GM23338 (cell line): Measurements from ENCODE around the gene FLNA. TPM values are rescaled to one million over a fixed set of nuclear protein-coding genes. Genes with fewer than 3 reads are reported as not detected.

ENCODE experiments used
- ATAC-seq: fragments of 200-7000 bp; cut with Tn5 transposase; 3 replicates; pipeline ENCODE4 v1.9.1; 2020
- DNase-seq: peaks from one replicate; pipeline ENCODE4 v3.0.0-alpha.2; 2015; ENCODE audit warnings: low spot score
- H2AFZ ChIP-seq: fragments of 200-600 bp; sonication (generic); 2 replicates; pipeline ENCODE4 v1.8.0; 2016; ENCODE audit warnings: antibody characterized with exemption, mild to moderate bottlenecking, moderate library complexity
- H3F3A ChIP-seq: fragments of 200-600 bp; sonication (generic); replicated peaks from 2 replicates; pipeline ENCODE4 v1.8.0; 2017; ENCODE audit warnings: antibody characterized with exemption, mixed run types, low read depth
- H3K27ac ChIP-seq: fragments of 200-600 bp; sonication (generic); 2 replicates; pipeline ENCODE4 v1.6.1; 2016; ENCODE audit warnings: low read depth
- H3K27me3 ChIP-seq: fragments of 200-600 bp; sonication (generic); 2 replicates; pipeline ENCODE4 v1.8.0; 2016; ENCODE audit warnings: mild to moderate bottlenecking, mixed run types, moderate library complexity; ENCODE audit not compliant: insufficient read depth
- H3K36me3 ChIP-seq: fragments of 200-600 bp; sonication (generic); 2 replicates; pipeline ENCODE4 v1.8.0; 2016; ENCODE audit warnings: mild to moderate bottlenecking; ENCODE audit not compliant: insufficient read depth
- H3K4me1 ChIP-seq: fragments of 200-600 bp; sonication (generic); 2 replicates; pipeline ENCODE4 v1.8.0; 2016; ENCODE audit warnings: mild to moderate bottlenecking, moderate library complexity; ENCODE audit not compliant: insufficient read depth
- H3K4me2 ChIP-seq: fragments of 200-600 bp; sonication (generic); 2 replicates; pipeline ENCODE4 v1.7.1; 2017; ENCODE audit warnings: mixed run types
- H3K4me3 ChIP-seq: fragments of 200-600 bp; sonication (generic); 2 replicates; pipeline ENCODE4 v1.6.1; 2016; ENCODE audit warnings: mixed run types
- H3K79me2 ChIP-seq: fragments of 200-600 bp; sonication (generic); replicated peaks from 2 replicates; pipeline ENCODE4 v1.8.0; 2017; ENCODE audit warnings: mild to moderate bottlenecking; ENCODE audit not compliant: insufficient read depth
- H3K9me2 ChIP-seq: fragments of 200-600 bp; sonication (generic); 2 replicates; pipeline ENCODE4 v1.8.0; 2017; ENCODE audit not compliant: insufficient read depth
- H4K20me1 ChIP-seq: fragments of 200-600 bp; sonication (generic); replicated peaks from 2 replicates; pipeline ENCODE4 v1.8.0; 2017; ENCODE audit warnings: mild to moderate bottlenecking; ENCODE audit not compliant: insufficient read depth
- H3K27ac Mint-ChIP-seq: 2 replicates; pipeline ENCODE4 v1.8.0; 2020; ENCODE audit warnings: inconsistent platforms, mild to moderate bottlenecking, moderate library complexity, mixed read lengths
- H3K27me3 Mint-ChIP-seq: 3 replicates; pipeline ENCODE4 v1.8.0; 2022; ENCODE audit warnings: low read depth, mild to moderate bottlenecking, moderate library complexity, mixed read lengths, inconsistent platforms; ENCODE audit not compliant: insufficient read depth, poor library complexity
- H3K36me3 Mint-ChIP-seq: 3 replicates; pipeline ENCODE4 v1.8.0; 2021; ENCODE audit warnings: low read depth, mild to moderate bottlenecking, inconsistent platforms, moderate library complexity, mixed read lengths
- H3K4me1 Mint-ChIP-seq: 3 replicates; pipeline ENCODE4 v1.8.0; 2020; ENCODE audit warnings: mild to moderate bottlenecking, inconsistent platforms, mixed read lengths
- H3K4me3 Mint-ChIP-seq: 3 replicates; pipeline ENCODE4 v1.8.0; 2021; ENCODE audit warnings: moderate library complexity, mild to moderate bottlenecking, inconsistent platforms, mixed read lengths
- H3K9me3 Mint-ChIP-seq: 3 replicates; pipeline ENCODE4 v1.8.0; 2020; ENCODE audit warnings: moderate library complexity, mild to moderate bottlenecking, inconsistent platforms, mixed read lengths
- CTCF ChIP-seq, 2 experiments: fragments of 200-600 bp in 1 of 2; sonication (generic) in 1 of 2; conservative IDR thresholded peaks; 2 replicates each; pipeline versions ENCODE4 v1.5.1 to v1.6.1; 2016 to 2017; ENCODE audit warnings: antibody characterized with exemption in 2 of 2, low read depth in 2 of 2, mild to moderate bottlenecking in 2 of 2, moderate library complexity in 1 of 2
- EZH2 ChIP-seq: fragments of 200-600 bp; sonication (generic); IDR thresholded peaks from one replicate; pipeline ENCODE4 v1.8.0; 2017; ENCODE audit warnings: antibody characterized with exemption, mild to moderate bottlenecking, low read depth; ENCODE audit not compliant: unreplicated experiment
- NANOG ChIP-seq: IDR thresholded peaks from 2 replicates; pipeline ENCODE4 v1.6.1; 2016; ENCODE audit warnings: antibody characterized with exemption, borderline replicate concordance
- REST ChIP-seq: IDR thresholded peaks from one replicate; pipeline ENCODE4 v1.6.1; 2018; ENCODE audit warnings: antibody characterized with exemption; ENCODE audit not compliant: unreplicated experiment
- ZNF114 ChIP-seq: fragments of 250-450 bp; sonication (Bioruptor Pico); IDR thresholded peaks from 2 replicates; pipeline ENCODE4 v1.5.0; 2020; ENCODE audit warnings: mild to moderate bottlenecking, moderate library complexity
- ZNF331 ChIP-seq: fragments of 250-450 bp; sonication (Bioruptor Pico); IDR thresholded peaks from 2 replicates; pipeline ENCODE4 v1.5.0; 2020; ENCODE audit warnings: low read depth, mild to moderate bottlenecking, moderate library complexity
- ZNF462 ChIP-seq: fragments of 250-450 bp; sonication (Bioruptor Pico); IDR thresholded peaks from 2 replicates; pipeline ENCODE4 v1.5.0; 2020; ENCODE audit warnings: mild to moderate bottlenecking, moderate library complexity
- polyA plus RNA-seq: library from polyadenylated mRNA; unstranded; fragments of >200 nt; fragmentation: Nextera tagmentation; extraction: Ambion mirVana; gene quantifications from 2 replicates; pipeline ENCODE4 v1.2.1, GENCODE V29; 2016
- total RNA-seq: library from RNA; depleted of rRNA; stranded (reverse); fragments of >200 nt; shearing (Covaris generic); gene quantifications from 2 replicates; pipeline ENCODE4 v1.2.3, GENCODE V29; 2014

The FLNA gene
- total and polyA plus RNA-seq, 2 experiments from 2014 or later = 579 to 1,445 TPM

GRCh38 chrX:154403192-154403591 lies 28.8 kb upstream of the FLNA start:
- peaks cover 13% of the 10 kb centered on the region; the same call in 2 of the 3 replicates for H3K4me1 Mint-ChIP-seq
- H3K27me3 Mint-ChIP-seq = peaks cover 39% of the 10 kb centered on the region
- Histone ChIP-seq H3K36me3 (peaks cover 4% of the 10 kb centered on the region; the same call in 1 of the 2 replicates), H3K4me3 (no peak overlapping the region), H3K4me1 (peaks cover 6% of the 10 kb centered on the region; the same call in 1 of the 2 replicates), H3K79me2 (peaks cover 16% of the 10 kb centered on the region), H3K9me2 (no peaks in the 10 kb centered on the region), H2AFZ (no peak overlapping the region), H3K4me2 (no peak overlapping the region), H3K27me3 (no peaks in the 10 kb centered on the region), H3F3A (peaks cover 21% of the 10 kb centered on the region), H3K27ac (no peak overlapping the region), H4K20me1 (no peaks in the 10 kb centered on the region)
- DNase-seq (no peak), ATAC-seq (no peak)
- peaks cover 34% of the 10 kb centered on the region for H3K36me3 Mint-ChIP-seq
- TF ChIP-seq ZNF331 = no peak
- TF ChIP-seq EZH2 = no peak
- no peak for TF ChIP-seq REST
- TF ChIP-seq CTCF (conservative IDR thresholded peaks at IDR 0.05; ENCODE audit: low read depth in 2 of 2) = no peak
- no peak for TF ChIP-seq NANOG
- no peak for TF ChIP-seq ZNF114
- no peak for TF ChIP-seq ZNF462 (CRISPR knock-in tag)
- peaks cover 9% of the 10 kb centered on the region; the same call in 1 of the 3 replicates for H3K9me3 Mint-ChIP-seq
- H3K4me3 Mint-ChIP-seq = no peak overlapping the region
- no peak overlapping the region for H3K27ac Mint-ChIP-seq
